Kidney capillary endothelial cell (primary cell): ENCODE measurements around the gene FAM50B.

ENCODE experiments used
- DNase-seq: peaks from one replicate; pipeline ENCODE4 v3.0.0-alpha.2; 2018; ENCODE audit warnings: low spot score

FAM50B gene

GRCh38 chr6:3820563-3820962, 28.6 kb upstream of the FAM50B start:
- no peak for DNase-seq

- no peak for DNase-seq
Measured at GRCh38 chr6:3822747-3823445, 26.3 kb upstream of the FAM50B start.

GRCh38 chr6:3823671-3824070, 25.5 kb upstream of the FAM50B start:
- DNase-seq, result peak; percentile 78

- peak; percentile 82 for DNase-seq
Measured at GRCh38 chr6:3825331-3825831, 23.8 kb upstream of the FAM50B start.

- peak; percentile 98 for DNase-seq
Measured at GRCh38 chr6:3825851-3826581, 23.2 kb upstream of the FAM50B start.

DNA sequence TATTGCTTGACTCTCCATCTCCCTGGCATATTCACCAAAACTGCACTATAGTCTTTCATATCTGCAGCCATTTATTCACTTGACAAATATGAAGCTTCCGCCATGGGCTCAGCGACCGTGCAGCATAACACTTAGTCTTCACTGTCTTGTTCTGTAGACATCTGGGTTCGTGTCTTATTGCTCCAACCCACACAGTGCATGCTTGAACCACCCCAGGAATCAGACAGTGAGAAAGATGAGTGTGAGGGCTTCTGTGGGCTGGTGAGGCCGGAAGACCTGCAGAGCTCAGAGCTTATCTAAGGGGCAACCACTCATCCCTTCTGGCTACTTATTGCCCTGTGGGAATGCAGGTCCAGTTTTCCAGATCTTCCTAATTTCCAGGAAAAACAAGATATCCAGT, 19.9 kb upstream of the FAM50B start:
- no peak for DNase-seq

DNA sequence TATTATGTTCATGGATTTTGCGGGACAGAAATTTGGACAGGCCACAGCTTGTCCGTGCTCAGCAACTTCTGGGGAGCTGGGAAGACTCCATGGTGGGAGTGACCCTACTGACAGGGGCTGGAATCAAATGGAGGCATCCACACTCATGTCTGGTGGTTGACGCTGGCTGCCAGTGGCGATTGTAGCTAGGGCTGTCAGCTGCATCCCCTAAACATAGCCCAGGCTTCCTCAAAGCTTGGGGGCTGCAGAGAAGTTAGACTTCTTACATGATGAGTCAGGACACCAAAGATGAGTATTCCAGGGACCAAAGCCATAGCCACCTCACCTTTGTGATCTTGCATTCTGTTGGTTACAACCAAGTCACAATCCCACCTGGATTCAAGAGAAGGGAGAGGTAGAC, 18.4 kb upstream of the FAM50B start:
- no peak for DNase-seq

DNA sequence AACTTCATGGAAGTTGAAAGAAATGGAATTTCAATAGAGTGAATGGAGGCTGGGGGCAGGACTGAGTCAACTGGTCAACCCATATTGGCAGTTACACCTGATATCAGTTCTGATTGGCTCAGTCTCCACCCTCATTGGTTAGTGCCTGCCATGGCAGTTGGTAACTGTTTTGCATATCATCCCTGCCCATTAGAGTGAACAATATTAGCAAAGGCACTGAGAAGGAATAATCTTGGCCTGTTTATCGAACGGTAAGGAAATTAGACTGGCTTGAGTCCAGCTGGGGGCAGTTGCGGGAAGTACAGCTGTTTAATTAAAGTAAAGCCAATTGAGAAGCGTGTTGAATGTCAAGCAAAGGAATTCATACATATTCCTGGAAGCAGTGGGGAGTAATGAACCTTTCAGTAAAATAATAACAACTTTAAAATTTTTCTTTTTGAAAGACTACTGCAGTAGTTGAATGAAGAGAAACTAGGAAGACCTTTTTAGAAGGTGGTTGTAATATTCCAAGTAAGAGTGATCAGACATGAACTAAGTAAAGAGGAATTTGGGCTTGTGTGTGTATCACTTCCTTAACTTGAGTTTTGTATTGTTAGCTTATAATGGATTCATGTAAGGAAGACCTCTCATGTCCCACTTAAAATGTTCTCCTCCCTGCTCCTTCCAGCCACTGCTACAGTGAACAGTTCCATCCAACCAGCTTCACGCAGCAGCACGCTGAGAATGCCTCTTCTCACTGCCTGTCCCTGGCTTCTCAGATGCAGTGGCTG, 17.2 kb upstream of the FAM50B start:
- DNase-seq, result peak; percentile 76

- DNase-seq, result no peak
Measured at GRCh38 chr6:3835055-3835731, 14.0 kb upstream of the FAM50B start.

DNA sequence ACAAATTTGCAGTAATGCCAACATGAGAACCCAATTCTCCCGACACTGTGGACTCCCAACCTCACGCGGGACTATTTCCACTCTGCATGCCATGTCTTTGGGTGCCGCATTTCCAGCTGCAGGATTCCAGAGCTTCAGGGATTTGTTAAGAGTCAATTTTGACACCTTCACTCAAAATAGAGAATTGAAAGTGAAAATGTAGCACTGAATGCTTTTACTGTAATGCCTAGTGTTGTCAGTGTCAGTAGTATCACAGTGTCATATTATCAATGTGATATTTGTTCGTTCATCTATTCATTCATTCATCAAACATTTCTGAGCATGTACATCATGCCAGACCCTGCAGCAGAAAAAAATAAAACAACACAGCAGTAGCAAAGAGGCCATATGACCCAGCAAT, 13.4 kb upstream of the FAM50B start:
- DNase-seq, result no peak

GRCh38 chr6:3836566-3836965, 12.6 kb upstream of the FAM50B start:
- no peak for DNase-seq

- no peak for DNase-seq
Measured at GRCh38 chr6:3837781-3838180, 11.4 kb upstream of the FAM50B start.

GRCh38 chr6:3838992-3839867, 9.9 kb upstream of the FAM50B start:
- no peak for DNase-seq

GRCh38 chr6:3841066-3841454, 8.1 kb upstream of the FAM50B start:
- DNase-seq, result no peak

DNA sequence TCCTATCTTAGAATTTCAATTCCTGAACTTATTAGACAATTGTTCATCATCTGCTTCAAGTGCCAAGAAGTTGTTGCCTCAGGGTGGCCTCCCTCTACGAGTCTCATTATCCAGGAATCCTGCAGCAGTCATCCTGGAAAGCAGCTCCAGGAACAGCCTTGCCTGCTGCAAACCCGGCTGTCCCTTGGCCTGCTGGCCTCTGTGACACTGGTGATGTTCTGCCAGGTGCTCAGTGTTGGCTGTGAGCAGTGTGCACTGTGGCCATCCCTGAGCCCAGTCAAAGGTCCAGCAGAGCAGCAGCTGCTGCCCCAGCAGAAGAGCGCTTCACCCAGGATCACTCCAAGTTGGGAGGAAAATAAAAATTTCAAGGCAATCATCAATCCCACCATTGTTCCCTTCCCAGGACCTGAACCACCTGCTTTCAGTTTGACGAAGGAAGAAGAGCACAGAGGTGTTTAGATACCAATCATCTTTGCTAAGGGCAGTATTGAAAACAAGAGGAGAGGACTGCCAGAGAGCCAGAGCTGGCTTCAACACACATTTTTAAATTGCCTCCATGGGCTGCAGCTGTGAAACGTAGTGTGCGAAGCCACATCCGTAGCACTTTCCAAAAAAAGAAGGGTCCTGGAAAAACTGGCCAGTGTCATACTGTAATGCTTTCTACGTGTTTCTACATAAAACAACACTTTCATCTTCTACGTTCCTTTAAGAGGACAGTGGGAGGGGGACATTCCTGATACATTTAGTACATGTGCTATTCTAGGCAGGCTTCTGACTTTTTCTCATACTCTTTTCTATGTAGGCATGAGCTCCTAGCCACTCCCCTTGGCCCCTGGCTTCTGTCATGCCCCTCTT, 7.2 kb upstream of the FAM50B start:
- DNase-seq, result no peak

DNA sequence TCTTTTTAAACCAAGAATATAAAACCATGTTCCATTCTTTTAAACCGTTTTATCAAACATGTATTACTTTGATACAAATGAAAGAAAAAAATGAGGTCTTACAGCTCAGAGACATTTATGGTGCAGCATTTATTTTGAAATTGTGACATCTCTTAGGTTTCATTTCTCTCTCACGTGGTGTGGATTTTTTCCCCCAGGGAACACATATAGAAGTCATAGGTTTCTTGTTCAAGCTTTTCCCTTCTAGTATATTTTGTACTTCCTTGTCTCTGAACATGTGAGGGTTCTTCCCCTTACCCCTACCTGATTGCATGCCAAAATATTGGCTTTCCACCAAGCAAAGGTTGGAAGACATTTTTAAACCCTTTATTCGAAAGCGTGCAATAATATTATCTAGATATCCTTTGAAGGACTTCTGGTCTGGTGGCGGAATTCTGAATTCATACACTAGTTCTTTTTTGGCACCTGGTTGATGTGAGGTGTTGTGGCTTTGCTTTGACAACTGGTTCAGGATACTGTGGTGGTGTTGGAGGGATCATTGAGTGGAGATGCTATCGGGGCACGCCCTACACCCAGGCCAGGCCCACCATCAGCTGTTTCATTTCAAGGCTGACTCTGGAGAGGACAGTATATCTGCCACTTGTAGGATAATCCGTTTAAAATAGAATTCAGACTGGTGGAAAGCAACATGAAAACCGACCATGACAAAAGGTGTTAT, 5.6 kb upstream of the FAM50B start:
- DNase-seq, result no peak

GRCh38 chr6:3844097-3844463, 5.1 kb upstream of the FAM50B start:
- DNase-seq, result no peak

DNA sequence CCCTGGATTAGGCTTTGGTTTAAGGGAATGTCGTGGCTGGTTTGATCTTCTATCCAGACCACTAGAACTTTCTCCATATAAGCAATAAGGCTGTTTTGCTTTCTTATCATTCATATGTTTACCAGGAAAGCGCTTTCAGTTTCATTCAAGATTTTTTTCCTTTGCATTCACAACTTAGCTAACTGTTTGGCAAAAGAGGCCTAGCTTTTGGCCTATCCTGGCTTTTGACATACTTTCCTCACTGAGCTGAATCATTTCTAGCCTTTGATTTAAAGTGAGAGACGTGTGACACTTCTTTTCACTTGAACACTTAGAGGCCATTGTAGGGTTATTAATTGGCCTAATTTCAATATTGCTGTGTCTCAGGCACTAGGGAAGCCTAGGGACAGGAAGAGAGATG, 1.7 kb upstream of the FAM50B start:
- DNase-seq, result no peak

DNA sequence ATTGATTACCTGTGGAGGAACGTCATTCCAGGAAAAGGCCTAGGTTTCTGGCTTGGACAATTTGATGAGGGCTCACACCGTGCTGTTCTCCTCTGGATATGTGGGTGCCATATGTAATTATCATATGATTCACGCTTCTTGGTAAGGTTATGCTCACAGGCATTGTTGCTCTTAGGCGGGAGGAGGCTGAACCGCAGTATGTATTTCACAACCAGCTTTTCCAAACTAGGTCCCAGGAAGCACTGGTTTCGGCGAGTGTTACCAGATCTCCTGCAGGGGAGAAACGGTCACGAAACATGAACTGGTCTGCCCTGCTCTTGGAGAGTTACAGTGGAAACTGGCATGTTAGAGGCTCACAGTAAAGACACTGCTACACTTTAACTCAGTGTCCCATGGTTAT, 793 bp upstream of the FAM50B start:
- DNase-seq, result no peak
